ENCODE results near the gene TMEM108.
A peak's percentile ranks its signal among the peaks of the same experiment; 100 is the strongest.

The TMEM108 gene

GRCh38 chr3:133419151-133419909, 381.1 kb downstream of the TMEM108 start:
- no peak for DNase-seq (ENCODE audit: low spot score)

DNA sequence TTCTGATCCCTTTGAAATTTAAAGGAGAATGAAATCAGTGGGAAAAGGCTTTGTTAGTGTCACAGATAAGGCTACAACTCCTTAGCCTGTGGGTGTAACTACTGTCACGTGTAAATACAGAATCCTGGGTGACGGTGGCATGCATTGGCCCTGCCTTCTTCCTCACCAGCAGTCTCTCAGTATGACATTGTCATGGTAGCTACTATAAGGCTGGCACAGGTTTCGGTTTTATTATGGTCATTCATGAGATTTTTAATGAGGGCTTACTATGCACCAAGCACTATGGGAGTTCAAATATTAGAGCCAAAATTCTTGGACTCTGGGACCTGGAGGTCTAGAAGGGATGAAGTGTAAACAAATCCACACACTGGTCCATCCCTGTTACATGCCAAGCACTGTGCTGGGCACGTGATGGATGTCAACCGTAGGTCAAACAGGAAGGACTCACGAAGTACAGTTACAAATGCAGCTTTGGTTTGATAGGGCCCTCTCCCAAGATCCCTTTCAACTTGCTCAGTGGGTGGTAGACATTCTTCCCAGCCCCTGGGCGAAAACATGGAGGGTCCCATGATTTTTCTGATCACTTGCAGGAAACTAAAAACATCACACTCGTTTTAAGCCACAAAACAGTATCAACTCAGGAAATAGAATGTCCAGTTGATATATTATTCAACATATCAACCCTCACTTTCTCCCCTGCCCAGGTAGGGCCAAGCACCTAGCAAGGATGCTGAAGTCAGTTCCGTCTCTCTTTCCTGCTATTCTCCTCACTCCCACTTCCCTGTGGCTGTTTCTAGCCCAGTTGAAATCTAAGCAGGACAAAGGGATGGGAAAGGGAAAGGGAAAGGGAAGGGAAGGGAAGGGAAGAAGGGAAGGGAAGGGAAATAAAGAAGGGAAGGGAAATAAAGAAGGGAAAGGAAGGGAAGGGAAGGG, 387.0 kb downstream of the TMEM108 start:
- no peak for DNase-seq (ENCODE audit: low spot score)

GRCh38 chr3:133425898-133426297, 387.7 kb downstream of the TMEM108 start:
- DNase-seq (ENCODE audit: low spot score) = no peak

DNA sequence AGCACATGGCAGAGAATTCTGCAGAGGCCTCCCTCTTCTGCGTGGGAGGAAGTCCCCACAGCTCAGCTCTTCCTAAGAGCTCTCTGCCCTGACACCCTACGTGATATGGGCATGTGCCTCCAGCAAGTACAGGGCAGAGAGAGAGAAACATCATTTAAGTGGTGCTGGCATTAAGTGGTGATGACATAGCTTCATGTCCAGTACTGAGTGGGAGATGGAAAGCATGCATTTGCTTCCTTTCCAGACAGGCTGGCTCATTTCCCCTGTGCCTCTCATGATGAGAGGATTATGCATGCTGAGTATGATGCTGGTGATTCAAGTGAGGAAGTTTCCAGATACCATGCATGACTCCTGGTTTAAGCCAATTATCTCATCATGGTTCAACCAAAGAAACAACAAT, 388.5 kb downstream of the TMEM108 start:
- DNase-seq (ENCODE audit: low spot score) = peak; percentile 80

DNA sequence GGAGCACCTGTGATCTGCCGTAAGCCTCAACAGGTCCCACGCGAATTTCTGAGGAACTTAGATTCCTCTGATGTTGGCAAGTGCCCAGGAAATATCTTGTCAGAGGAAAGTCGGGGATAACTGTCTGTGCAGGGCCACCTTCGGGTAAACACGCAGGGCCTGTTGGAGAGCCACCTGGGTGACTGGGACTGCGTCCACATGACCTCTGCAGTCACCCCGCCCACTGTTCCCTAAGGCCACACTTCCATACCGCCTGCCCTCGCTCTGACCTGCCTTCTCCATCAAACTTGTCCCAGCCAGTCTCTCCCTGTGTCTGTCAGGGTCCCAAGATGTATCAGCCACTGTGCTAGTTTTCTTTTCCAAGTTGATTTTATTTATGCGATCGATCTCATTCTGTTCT, 390.4 kb downstream of the TMEM108 start:
- no peak for DNase-seq (ENCODE audit: low spot score)

DNA sequence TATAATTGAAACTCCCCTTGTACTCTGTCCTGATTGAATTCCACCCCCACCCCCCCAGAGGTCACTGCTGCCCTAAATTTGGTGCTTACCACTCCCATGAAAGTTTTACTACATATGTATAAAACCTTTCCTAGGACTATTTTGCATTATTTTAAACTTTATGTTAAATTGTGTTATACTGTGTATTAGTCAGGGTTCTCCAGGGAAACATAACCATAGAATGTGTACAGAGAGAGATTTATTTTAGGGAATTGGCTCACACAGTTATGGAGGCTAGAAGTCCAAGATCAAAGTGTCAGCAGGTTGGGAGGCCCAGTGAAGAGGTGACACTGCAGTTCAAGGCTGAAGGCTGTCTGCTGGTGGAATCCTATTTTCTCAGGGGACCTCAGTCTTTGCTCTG, 390.9 kb downstream of the TMEM108 start:
- no peak for DNase-seq (ENCODE audit: low spot score)

DNA sequence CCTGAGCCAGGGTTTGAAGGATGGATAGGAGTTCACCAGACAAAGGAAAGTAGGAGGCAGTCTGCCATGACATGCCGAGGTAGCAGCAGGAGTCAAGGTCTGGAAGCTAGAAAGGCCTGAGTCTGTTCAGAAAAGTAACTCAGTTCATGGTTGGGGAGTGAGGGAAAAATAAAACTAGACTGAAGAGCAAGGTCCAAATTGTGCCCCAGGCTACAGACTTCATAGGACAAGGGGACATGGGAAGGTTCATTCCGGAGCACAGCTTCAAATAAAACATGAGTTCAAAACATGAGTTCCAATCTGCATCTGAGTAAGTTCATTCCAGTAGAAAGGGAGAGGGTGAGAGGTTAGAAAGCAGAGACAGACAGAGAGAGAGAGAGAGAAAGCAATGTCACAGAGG, 401.4 kb downstream of the TMEM108 start:
- no peak for DNase-seq (ENCODE audit: low spot score)

GRCh38 chr3:133440652-133441051, 402.5 kb downstream of the TMEM108 start:
- no peak for DNase-seq (ENCODE audit: low spot score)

GRCh38 chr3:133441867-133442270, 403.7 kb downstream of the TMEM108 start:
- DNase-seq (ENCODE audit: low spot score) = no peak

GRCh38 chr3:133442518-133442917, 404.3 kb downstream of the TMEM108 start:
- DNase-seq (ENCODE audit: low spot score) = no peak

GRCh38 chr3:133443649-133444422, 405.6 kb downstream of the TMEM108 start:
- no peak for DNase-seq (ENCODE audit: low spot score)

DNA sequence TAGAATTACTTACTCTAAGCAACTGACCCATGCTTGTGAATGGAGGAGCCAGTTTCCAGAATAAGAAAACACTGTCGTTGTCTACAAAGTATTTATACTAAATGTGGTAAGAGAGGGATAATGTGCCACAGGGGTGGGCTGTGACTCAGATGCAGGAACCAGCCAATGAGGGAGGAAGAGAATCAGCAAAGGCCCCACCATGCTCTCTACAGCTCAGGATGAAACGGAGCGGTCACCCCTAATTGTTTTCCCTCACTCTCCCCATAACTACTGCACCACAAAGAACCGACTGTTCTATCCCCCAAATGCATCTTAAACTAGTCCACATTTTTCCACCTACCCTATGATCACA, 406.2 kb downstream of the TMEM108 start:
- no peak for DNase-seq (ENCODE audit: low spot score)

GRCh38 chr3:133445108-133445507, 406.9 kb downstream of the TMEM108 start:
- DNase-seq (ENCODE audit: low spot score) = no peak
